GM21390 (cell line): Measurements from ENCODE around the gene THRB.
"Not testable (repeated sequence)": the region's sequence is repeated elsewhere in the genome, so short reads cannot be mapped to it uniquely, and the experiment has no call there.

Experiments used
- ATAC-seq: cut with Tn5 transposase; IDR thresholded peaks from one replicate; pipeline ENCODE4 v1.9.1; 2021; ENCODE audit not compliant: unreplicated experiment

Gene THRB

DNA sequence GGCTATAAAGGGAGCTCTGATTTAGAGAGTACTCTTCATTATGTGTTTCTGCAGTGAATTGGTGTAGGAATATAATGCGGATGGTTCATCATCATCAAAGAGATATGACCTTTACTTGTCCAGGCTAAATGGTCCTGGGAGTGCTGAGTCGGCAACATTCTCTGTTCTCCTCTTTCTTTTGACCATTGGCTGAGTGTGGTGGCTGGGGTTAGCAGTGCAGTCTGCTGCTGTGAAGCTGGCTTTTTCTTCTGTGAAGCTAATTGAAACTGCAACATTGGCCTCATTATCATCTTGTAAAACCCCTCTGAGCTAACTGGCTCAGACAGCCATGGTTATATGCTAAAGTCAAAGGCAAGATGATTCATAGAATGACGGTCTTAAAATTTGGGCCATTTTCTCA, 83.8 kb downstream of the THRB start:
- no peak for ATAC-seq

- ATAC-seq = no peak
Measured at GRCh38 chr3:24407980-24408680, 86.5 kb downstream of the THRB start.

- no peak for ATAC-seq
Measured at GRCh38 chr3:24406900-24407299, 87.8 kb downstream of the THRB start.

DNA sequence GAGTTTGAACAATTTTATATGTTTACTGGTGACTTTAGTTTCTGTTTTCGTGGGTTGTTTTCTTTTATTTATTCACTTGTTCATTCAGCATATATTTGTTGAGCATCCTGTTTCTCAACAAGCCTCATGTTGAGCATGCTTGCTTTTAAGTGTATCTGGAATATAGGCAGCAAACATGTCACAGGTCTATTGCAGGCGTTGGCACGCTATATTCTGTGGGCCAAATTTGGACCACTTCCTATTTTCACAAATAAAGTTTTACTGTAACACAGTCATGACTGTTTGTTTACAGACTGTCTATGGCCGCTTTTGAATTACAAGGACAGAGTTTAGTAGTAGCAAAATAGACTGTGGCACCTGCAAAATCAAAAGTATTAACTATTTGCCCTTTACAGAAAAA, 89.6 kb downstream of the THRB start:
- ATAC-seq = no peak

GRCh38 chr3:24401811-24402185, 92.9 kb downstream of the THRB start:
- no peak for ATAC-seq

- no peak for ATAC-seq
Measured at GRCh38 chr3:24401090-24401810, 93.4 kb downstream of the THRB start.

DNA sequence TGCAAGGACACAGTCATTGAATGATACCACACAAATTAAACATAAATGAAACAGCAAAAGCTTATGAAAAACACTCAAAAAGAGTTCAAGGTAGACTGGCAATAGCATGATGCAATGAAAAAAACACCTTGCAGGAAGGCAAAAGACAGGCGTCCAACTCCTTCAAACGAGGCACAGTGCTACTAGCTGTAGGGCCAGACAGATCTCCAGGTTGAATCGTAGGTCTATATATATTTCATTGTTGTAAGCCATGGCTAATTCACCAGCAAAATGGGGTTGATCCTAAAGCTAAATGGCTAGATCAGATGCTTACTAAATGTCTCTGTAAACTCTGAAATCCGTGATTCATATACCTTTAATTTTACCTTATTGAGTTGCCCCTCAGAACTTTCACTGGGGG, 94.2 kb downstream of the THRB start:
- ATAC-seq = no peak

DNA sequence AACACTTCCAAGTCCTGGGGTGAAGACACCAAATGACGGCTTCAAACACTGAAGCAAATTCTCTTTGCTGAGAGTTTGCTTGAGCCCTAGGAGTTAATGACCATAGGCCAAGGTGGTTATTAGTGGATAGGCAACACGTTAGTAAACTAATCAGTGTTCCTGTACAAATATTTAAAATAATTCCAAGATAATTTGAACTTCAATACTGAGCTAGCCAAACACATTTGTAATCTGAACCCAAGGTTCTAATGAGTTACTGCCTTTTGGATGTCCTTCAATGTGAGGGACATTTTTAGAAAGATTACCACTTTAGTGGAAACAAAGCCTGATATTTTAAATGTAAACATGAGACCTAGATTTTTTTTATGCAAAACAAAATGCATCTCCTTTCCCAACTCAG, 94.6 kb downstream of the THRB start:
- no peak for ATAC-seq

- no peak for ATAC-seq
Measured at GRCh38 chr3:24399614-24400013, 95.0 kb downstream of the THRB start.

GRCh38 chr3:24398712-24399111, 95.9 kb downstream of the THRB start:
- not testable (repeated sequence) for ATAC-seq

- ATAC-seq = no peak
Measured at GRCh38 chr3:24396338-24396737, 98.3 kb downstream of the THRB start.

GRCh38 chr3:24394754-24395153, 99.9 kb downstream of the THRB start:
- ATAC-seq = no peak

GRCh38 chr3:24393316-24393715, 101.3 kb downstream of the THRB start:
- ATAC-seq = no peak

DNA sequence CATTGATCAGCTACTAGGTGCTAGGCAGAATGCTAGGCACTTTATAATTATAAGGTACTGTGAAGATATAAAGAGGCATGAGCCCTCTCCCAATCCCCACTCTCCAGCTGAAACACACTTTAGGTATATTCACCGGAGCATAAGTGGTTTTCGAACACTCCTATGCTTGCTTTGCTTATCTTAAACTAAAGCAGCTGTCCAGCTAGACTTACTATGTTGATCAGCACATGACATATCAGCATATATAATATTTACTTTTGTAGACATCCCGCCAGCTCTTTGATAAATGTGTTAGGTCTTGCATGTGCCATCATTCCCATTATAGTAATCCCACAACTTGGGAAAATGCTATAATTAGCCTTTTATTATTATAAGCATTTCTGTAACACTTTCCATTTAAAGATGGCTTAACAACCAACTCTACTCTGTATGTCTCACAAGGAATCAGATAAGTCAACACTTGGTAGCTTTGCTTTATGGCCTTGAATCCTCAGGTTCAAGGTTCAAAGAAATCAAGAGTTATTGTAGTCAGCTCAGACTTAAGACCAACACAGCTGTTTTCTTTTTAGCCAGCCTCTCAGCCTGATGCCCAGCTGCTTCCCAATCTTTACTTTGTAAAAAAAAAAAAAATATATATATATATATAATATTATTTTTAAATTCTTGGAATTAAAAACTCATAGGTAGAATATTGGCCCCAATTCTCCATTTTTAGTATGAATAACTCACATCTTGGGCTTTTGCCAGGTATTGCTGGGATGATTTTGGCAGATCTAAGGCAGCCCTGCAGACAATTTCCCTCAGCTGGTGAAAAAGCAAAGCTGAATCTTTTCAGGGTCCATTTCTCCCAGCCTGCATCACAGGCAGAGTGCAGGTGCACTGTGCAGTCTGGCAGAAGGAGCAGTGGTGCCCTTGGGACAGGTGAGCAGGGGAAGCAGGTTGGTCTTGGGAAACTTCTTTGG, 104.2 kb downstream of the THRB start:
- ATAC-seq = no peak

DNA sequence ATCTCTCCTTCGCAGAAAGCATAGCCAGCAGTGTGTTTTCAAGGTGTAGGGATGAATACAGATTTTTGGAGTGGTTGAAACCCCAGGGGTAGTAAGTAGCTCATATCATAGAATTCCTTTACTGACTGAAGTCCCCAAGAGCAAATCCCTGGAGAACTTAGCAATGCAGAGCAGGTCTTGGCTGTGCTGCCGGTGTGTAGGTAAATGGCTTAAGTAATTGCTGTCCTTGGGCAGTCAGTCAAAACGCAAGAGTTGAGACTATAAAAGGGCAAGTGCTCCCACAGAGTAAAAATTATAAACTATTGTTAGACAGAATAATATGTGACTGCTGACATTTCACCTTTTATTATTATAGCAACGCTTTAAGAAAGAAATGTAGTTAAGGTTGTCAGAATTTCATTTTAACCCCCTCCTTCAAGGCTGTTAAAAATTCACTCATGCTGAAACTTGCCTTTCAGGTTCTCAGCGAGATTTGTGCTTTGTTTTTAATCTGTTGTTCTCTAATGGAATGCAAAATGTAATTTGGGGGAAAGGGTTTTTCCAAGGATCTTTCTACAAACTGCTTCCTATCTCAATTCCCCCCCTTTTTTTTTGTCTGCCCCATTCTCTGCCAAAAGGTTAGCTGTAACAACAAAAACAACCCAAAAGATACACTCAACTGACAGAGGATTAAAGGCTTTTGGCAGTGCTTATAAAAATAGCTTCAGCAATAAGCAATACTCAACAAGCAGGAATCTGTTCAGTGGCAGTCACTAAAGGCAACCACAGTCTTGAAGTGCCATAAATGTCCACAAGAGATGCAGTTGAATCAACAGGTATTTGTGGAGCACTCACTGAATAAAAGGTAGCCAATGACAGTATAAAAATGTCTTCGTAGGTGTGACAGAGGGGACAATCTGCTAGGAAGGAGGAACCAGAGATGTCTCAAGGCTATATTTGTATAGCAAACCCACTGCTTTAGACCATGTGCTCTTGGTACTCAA, 105.3 kb downstream of the THRB start:
- no peak for ATAC-seq

DNA sequence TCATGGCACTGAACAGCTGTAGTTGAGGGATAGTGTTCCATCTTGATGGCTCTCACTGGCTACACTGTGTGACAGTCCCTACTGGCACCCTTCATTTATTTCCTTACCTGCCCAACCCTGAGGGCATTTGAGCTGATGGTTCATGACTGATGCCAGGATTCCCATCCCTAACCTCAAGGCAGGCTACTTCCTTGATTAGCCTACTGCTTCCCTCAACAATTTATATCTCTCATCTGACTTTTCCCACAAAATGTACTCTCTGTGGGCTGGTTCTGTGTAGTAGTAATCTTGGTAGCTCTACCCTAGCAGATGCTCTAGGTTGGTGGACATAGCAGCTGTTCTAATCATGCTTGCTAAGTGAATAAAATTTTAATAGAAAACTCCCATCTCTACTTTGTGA, 106.0 kb downstream of the THRB start:
- ATAC-seq = no peak

- no peak for ATAC-seq
Measured at GRCh38 chr3:24388159-24388558, 106.5 kb downstream of the THRB start.

DNA sequence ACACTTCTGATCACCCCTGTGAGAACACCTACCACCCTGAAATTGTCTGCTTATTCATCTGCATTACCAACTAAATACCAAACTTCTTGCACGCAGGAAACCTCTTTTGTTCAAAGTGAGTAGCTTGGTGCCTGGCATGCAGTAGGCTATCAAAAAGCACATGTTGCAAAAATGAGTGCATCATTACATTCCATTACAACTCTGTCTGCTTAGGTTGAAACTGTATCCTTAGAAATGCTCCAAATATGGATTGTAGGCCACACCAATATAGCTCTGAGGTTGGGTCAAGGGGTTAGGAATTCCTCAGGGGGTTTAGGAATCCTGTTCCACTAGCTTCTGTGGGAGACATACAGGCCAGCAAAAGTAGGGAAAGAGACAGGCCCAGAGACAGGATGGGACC, 107.2 kb downstream of the THRB start:
- no peak for ATAC-seq

GRCh38 chr3:24387000-24387399, 107.7 kb downstream of the THRB start:
- no peak for ATAC-seq

GRCh38 chr3:24386458-24386857, 108.2 kb downstream of the THRB start:
- ATAC-seq = no peak
